ENCODE results near the gene KRT75. TPM values are rescaled to one million over a fixed set of nuclear protein-coding genes. Genes with fewer than 3 reads are reported as not detected.

KRT75 gene
- total RNA-seq, 1 donor, result not detected

- Histone ChIP-seq H3K4me1 (ENCODE audit: insufficient read depth, low read length) (no peaks in the 10 kb centered on the region), H3K4me3 (ENCODE audit: low read length) (no peak overlapping the region), H3K9me3 (ENCODE audit: low read depth, low read length) (no peaks in the 10 kb centered on the region), H3K27me3 (ENCODE audit: insufficient read depth, low read length) (no peaks in the 10 kb centered on the region)
Observed at GRCh38 chr12:52379536-52379935, 54.6 kb downstream of the KRT75 start.

- Histone ChIP-seq H3K9me3 (ENCODE audit: low read depth, low read length) (no peaks in the 10 kb centered on the region), H3K4me1 (ENCODE audit: insufficient read depth, low read length) (no peaks in the 10 kb centered on the region), H3K4me3 (ENCODE audit: low read length) (no peak overlapping the region), H3K27me3 (ENCODE audit: insufficient read depth, low read length) (no peaks in the 10 kb centered on the region)
Observed at GRCh38 chr12:52378091-52378490, 56.1 kb downstream of the KRT75 start.

- Histone ChIP-seq H3K27me3 (ENCODE audit: insufficient read depth, low read length) (no peaks in the 10 kb centered on the region), H3K4me1 (ENCODE audit: insufficient read depth, low read length) (no peaks in the 10 kb centered on the region), H3K4me3 (ENCODE audit: low read length) (no peak overlapping the region), H3K9me3 (ENCODE audit: low read depth, low read length) (no peaks in the 10 kb centered on the region)
Observed at GRCh38 chr12:52377266-52377665, 56.9 kb downstream of the KRT75 start.

Other genes with a start within 250 kb of the KRT75 start
- not detected for gene KRT80, start 242.4 kb downstream of the KRT75 start, total RNA-seq
- not detected for gene KRT7, start 201.1 kb downstream of the KRT75 start, total RNA-seq
- 0.21 TPM for gene KRT86, start 159.7 kb downstream of the KRT75 start, total RNA-seq
- gene KRT81, start 142.8 kb downstream of the KRT75 start, total RNA-seq, result not detected
- gene KRT83, start 113.0 kb downstream of the KRT75 start, total RNA-seq, result not detected
- not detected for gene KRT85, start 66.9 kb downstream of the KRT75 start, total RNA-seq
- gene KRT84, start 48.7 kb downstream of the KRT75 start, total RNA-seq, result not detected
- not detected for gene KRT82, start 28.0 kb downstream of the KRT75 start, total RNA-seq
- not detected for gene KRT6B, start 17.8 kb upstream of the KRT75 start, total RNA-seq
- gene KRT6C, start 39.4 kb upstream of the KRT75 start, total RNA-seq, result not detected
- gene KRT6A, start 58.9 kb upstream of the KRT75 start, total RNA-seq, result not detected
- 0.42 TPM for gene KRT5, start 86.0 kb upstream of the KRT75 start, total RNA-seq
- not detected for gene KRT71, start 118.8 kb upstream of the KRT75 start, total RNA-seq
- 0.10 TPM for gene KRT74, start 139.5 kb upstream of the KRT75 start, total RNA-seq
- gene KRT72, start 167.1 kb upstream of the KRT75 start, total RNA-seq, result 10.2 TPM
- gene KRT73, start 184.2 kb upstream of the KRT75 start, total RNA-seq, result 21.4 TPM
- 0.94 TPM for gene KRT2, start 217.8 kb upstream of the KRT75 start, total RNA-seq
- gene KRT1, start 246.0 kb upstream of the KRT75 start, total RNA-seq, result 1.8 TPM

All from mononuclear cell (primary cell).